Body of pancreas (tissue), 4 donors: ENCODE measurements around the gene HABP2. TPM values are rescaled to one million over a fixed set of nuclear protein-coding genes. Genes with fewer than 3 reads are reported as not detected.

Source experiments
- ATAC-seq: fragments of 150-250 bp; one replicate; pipeline ENCODE4 v1.9.1; 2016
- DNase-seq, 4 donors: peaks; one replicate each; pipeline ENCODE4 v3.0.0-alpha.2; 2019
- H3K27ac ChIP-seq, 4 donors: fragments of 200-600 bp; sonication (generic); 1 replicate in 3 of 4; 2 replicates in 1 of 4; pipeline versions ENCODE4 v1.5.1 to v1.6.1; 2016 to 2019; ENCODE audit warnings: mild to moderate bottlenecking in 1 of 4, mixed read lengths in 1 of 4, moderate library complexity in 1 of 4
- H3K27me3 ChIP-seq, 2 donors: fragments of 200-600 bp; sonication (generic); one replicate each; pipeline ENCODE4 v1.6.0; 2016; ENCODE audit warnings: mild to moderate bottlenecking in 1 of 2
- H3K36me3 ChIP-seq, 2 donors: fragments of 200-600 bp; sonication (generic); replicated peaks in 1 of 2; 2 replicates each; pipeline ENCODE4 v1.5.1; 2016; ENCODE audit warnings: low read depth in 2 of 2; ENCODE audit not compliant: insufficient read depth in 1 of 2
- H3K4me1 ChIP-seq: fragments of 200-600 bp; sonication (generic); one replicate; pipeline ENCODE4 v1.6.0; 2016
- H3K4me3 ChIP-seq, 2 donors: fragments of 200-600 bp; sonication (generic); 1 replicate in 1 of 2; 2 replicates in 1 of 2; pipeline ENCODE4 v1.5.1; 2016 to 2019
- H3K9me3 ChIP-seq, 3 donors: fragments of 200-600 bp; sonication (generic); 1 replicate in 2 of 3; 2 replicates in 1 of 3; pipeline ENCODE4 v1.5.1; 2016
- CTCF ChIP-seq, 7 experiments: fragments of 450-650 bp in 4 of 7; fragments of 200-600 bp in 3 of 7; sonication (generic) in 3 of 7; IDR thresholded peaks; one replicate each; pipeline ENCODE4 v1.5.1; 2016 to 2019; ENCODE audit warnings: antibody characterized with exemption in 7 of 7
- POLR2A ChIP-seq, 3 donors: fragments of 450-650 bp; IDR thresholded peaks; one replicate each; pipeline ENCODE4 v1.6.1; 2016; ENCODE audit warnings: antibody characterized with exemption in 3 of 3, mild to moderate bottlenecking in 2 of 3
- WGBS, 2 donors: methylation state at CpG; one replicate each; pipeline ENCODE4 v1.1.5; 2017; 5-methylcytosine and 5-hydroxymethylcytosine counted together
- intact Hi-C: fragments of 100-400 bp; cut with DNase I; formaldehyde crosslinking; loops from one replicate; pipeline ENCODE4 v1.15.1; 2023
- total RNA-seq, 2 donors: library from RNA; depleted of rRNA; stranded (reverse); fragments of >200 nt; gene quantifications; one replicate each; pipeline ENCODE4 v1.1.0, GENCODE V29; 2016

HABP2 gene
- total RNA-seq, 2 donors from 2014 or later: 9.2 to 10.6 TPM

GRCh38 chr10:113541549-113541927 is 11.3 kb upstream of the HABP2 start:
- peak; percentile 67 for ATAC-seq
- TF ChIP-seq POLR2A (IDR thresholded peaks at IDR 0.05) (no peak), CTCF (IDR thresholded peaks at IDR 0.05) (no peak)
- peaks cover 37% of the 10 kb centered on the region for H3K4me1 ChIP-seq
- no peak overlapping the region for H3K4me3 ChIP-seq
- no peaks in the 10 kb centered on the region for H3K36me3 ChIP-seq
- DNase-seq: peak in 2 of 4 donors; percentile 28 to 30
- no peaks in the 10 kb centered on the region for H3K9me3 ChIP-seq
- no peaks in the 10 kb centered on the region for H3K27me3 ChIP-seq
- WGBS, 2 donors: 7 to 20% methylated on average over 1 of the region's 1 CpG
- intact Hi-C loops: no loop called here
- H3K27ac ChIP-seq: peak overlapping the region in 3 of 4 donors; percentile 6 to 67 (median 49)

- peaks cover 37% of the 10 kb centered on the region for H3K4me1 ChIP-seq
- 78 to 83% methylated on average over 5 of the region's 5 CpGs for WGBS, 2 donors
- no peaks in the 10 kb centered on the region for H3K27me3 ChIP-seq
- intact Hi-C loops: no loop called here
- DNase-seq: no peak
- H3K9me3 ChIP-seq: no peaks in the 10 kb centered on the region
- no peak overlapping the region for H3K4me3 ChIP-seq
- no peaks in the 10 kb centered on the region for H3K36me3 ChIP-seq
- no peak for ATAC-seq
- H3K27ac ChIP-seq: no peak overlapping the region
- TF ChIP-seq CTCF (IDR thresholded peaks at IDR 0.05): no peak
- no peak for TF ChIP-seq POLR2A (IDR thresholded peaks at IDR 0.05)
Measured at GRCh38 chr10:113543107-113543955, 9.5 kb upstream of the HABP2 start.

GRCh38 chr10:113544392-113544791 is 8.5 kb upstream of the HABP2 start:
- Histone ChIP-seq H3K27ac (no peak overlapping the region), H3K9me3 (no peaks in the 10 kb centered on the region), H3K27me3 (no peaks in the 10 kb centered on the region), H3K4me3 (no peak overlapping the region), H3K4me1 (peaks cover 35% of the 10 kb centered on the region), H3K36me3 (no peaks in the 10 kb centered on the region)
- DNase-seq (no peak), ATAC-seq (no peak)
- intact Hi-C loops: no loop called here
- TF ChIP-seq CTCF (IDR thresholded peaks at IDR 0.05) (no peak), POLR2A (IDR thresholded peaks at IDR 0.05) (no peak)
- 79 to 94% methylated on average over 1 of the region's 1 CpG for WGBS, 2 donors

- H3K27ac ChIP-seq: no peak overlapping the region
- peaks cover 11% of the 10 kb centered on the region for H3K4me1 ChIP-seq
- 88 to 90% methylated on average over 2 of the region's 2 CpGs for WGBS, 2 donors
- intact Hi-C loops: no loop called here
- ATAC-seq (no peak), DNase-seq (no peak)
- no peaks in the 10 kb centered on the region for H3K9me3 ChIP-seq
- no peaks in the 10 kb centered on the region for H3K36me3 ChIP-seq
- no peak overlapping the region for H3K4me3 ChIP-seq
- TF ChIP-seq CTCF (IDR thresholded peaks at IDR 0.05) (no peak), POLR2A (IDR thresholded peaks at IDR 0.05) (no peak)
- H3K27me3 ChIP-seq: no peaks in the 10 kb centered on the region
Measured at GRCh38 chr10:113547426-113547825, 5.4 kb upstream of the HABP2 start.

GRCh38 chr10:113549856-113550255 is 3.0 kb upstream of the HABP2 start:
- ATAC-seq (no peak), DNase-seq (no peak)
- 92 to 93% methylated on average over 6 of the region's 6 CpGs for WGBS, 2 donors
- no peak for TF ChIP-seq CTCF (IDR thresholded peaks at IDR 0.05)
- no peak for TF ChIP-seq POLR2A (IDR thresholded peaks at IDR 0.05)
- H3K27ac ChIP-seq: peak overlapping the region in 1 of 4 donors; percentile 6
- no peaks in the 10 kb centered on the region for H3K27me3 ChIP-seq
- intact Hi-C loops: no loop called here
- peaks cover 21% of the 10 kb centered on the region for H3K4me1 ChIP-seq
- H3K36me3 ChIP-seq: no peaks in the 10 kb centered on the region
- no peak overlapping the region for H3K4me3 ChIP-seq
- H3K9me3 ChIP-seq: no peaks in the 10 kb centered on the region
